ENCODE data around the gene NDUFS7. TPM values are rescaled to one million over a fixed set of nuclear protein-coding genes. Genes with fewer than 3 reads are reported as not detected.

The NDUFS7 gene
- total and polyA plus RNA-seq, 10 of the 15 experiments (the other 5 are each of a cell fraction or from before 2014, with no cell fraction given): 5.1 to 282 (median 92.9) TPM

DNA sequence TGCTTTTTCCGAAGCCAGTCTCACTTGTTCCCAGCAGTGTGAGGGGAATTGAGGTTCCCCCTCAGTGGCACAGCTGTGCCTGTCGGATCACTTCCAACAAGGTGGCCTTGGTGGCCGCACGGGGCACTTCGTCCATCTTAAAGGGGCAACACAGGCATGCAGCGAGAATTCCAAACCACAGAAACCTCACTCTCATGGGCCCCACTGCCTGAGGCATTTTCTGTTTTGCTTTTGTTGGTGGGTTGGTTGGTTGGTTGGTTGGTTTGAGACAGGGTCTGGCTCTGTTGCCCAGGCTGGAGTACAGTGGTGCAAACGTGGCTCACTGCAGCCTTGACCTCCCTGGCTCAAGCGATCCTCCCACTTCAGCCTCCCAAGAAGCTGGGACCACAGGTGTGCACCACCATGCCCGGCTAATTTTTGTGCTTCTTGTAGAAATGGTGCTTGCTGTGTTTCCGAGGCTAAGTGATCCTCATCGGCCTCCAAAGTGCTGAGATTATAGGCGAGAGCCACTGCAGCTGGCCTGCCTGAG is 3.7 kb upstream of the NDUFS7 start:
- H4K20me1 ChIP-seq (ENCODE audit: control insufficient read depth, insufficient read depth): no peaks in the 10 kb centered on the region
- no peaks in the 10 kb centered on the region for H3K9me3 ChIP-seq (replicated peaks; ENCODE audit: control insufficient read depth, insufficient read depth, low read length)
- in situ Hi-C loops (cut with MboI): no loop called here
- H3K4me2 ChIP-seq (ENCODE audit: control insufficient read depth, insufficient read depth): no peak overlapping the region
- ATAC-seq (no peak), FAIRE-seq (no peak), DNase-seq (ENCODE audit: low read depth, low spot score) (no peak)
- ChIA-PET POLR2A (no interaction called here), RAD21 (ENCODE audit: unreplicated experiment) (no interaction called here), SMC1A (ENCODE audit: uncharacterized antibody, unreplicated experiment) (no interaction called here), CTCF (interaction anchor here (1.2 kb wide), 1 partner anchor 101 kb away, joined by 5 read pairs; no protein-coding TSS in a partner anchor)
- H3K4me1 ChIP-seq (ENCODE audit: control insufficient read depth, insufficient read depth, low read length): no peaks in the 10 kb centered on the region
- H3K27ac ChIP-seq (ENCODE audit: control insufficient read depth, insufficient read depth): no peak overlapping the region
- TF ChIP-seq BRCA1 (IDR thresholded peaks at IDR 0.05; ENCODE audit: low read depth, low read length) (no peak), SUPT20H (IDR thresholded peaks at IDR 0.05; ENCODE audit: borderline replicate concordance, control insufficient read depth, low read depth, low read length) (no peak), EGR1 (IDR thresholded peaks at IDR 0.05; ENCODE audit: borderline replicate concordance in 1 of 2, low read depth in 2 of 2, low read length in 2 of 2) (no peak), NRF1 (conservative IDR thresholded peaks at IDR 0.05; ENCODE audit: low read depth, low read length) (no peak), BHLHE40 (IDR thresholded peaks at IDR 0.05; ENCODE audit: borderline replicate concordance in 1 of 2, low read depth in 2 of 2, low read length in 1 of 2) (no peak), CHD2 (IDR thresholded peaks at IDR 0.05; ENCODE audit: borderline replicate concordance, low read depth, low read length) (no peak), ZNF274 (IDR thresholded peaks at IDR 0.05; ENCODE audit: insufficient read depth, insufficient read length) (no peak), ASH2L (IDR thresholded peaks at IDR 0.05; ENCODE audit: borderline replicate concordance, low read depth) (no peak), SMAD5 (IDR thresholded peaks at IDR 0.05; ENCODE audit: low read depth) (no peak), SMAD1 (IDR thresholded peaks at IDR 0.05; ENCODE audit: low read depth, partially characterized antibody) (no peak), SMARCA5 (IDR thresholded peaks at IDR 0.05) (no peak), IRF4 (IDR thresholded peaks at IDR 0.05; ENCODE audit: low read depth, low read length) (no peak), TARDBP (IDR thresholded peaks at IDR 0.05; ENCODE audit: borderline replicate concordance) (no peak)
- TF ChIP-seq, protein P1, sequence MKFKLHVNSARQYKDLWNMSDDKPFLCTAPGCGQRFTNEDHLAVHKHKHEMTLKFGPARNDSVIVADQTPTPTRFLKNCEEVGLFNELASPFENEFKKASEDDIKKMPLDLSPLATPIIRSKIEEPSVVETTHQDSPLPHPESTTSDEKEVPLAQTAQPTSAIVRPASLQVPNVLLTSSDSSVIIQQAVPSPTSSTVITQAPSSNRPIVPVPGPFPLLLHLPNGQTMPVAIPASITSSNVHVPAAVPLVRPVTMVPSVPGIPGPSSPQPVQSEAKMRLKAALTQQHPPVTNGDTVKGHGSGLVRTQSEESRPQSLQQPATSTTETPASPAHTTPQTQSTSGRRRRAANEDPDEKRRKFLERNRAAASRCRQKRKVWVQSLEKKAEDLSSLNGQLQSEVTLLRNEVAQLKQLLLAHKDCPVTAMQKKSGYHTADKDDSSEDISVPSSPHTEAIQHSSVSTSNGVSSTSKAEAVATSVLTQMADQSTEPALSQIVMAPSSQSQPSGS (IDR thresholded peaks at IDR 0.05; ENCODE audit: low read length): no peak
- no peak overlapping the region for H3K9ac ChIP-seq (ENCODE audit: control insufficient read depth, insufficient read depth, low read length)
- intact Hi-C loops (cut with micrococcal nuclease; ENCODE audit: unreplicated experiment): no loop called here
- H3K27me3 ChIP-seq (replicated peaks in 1 of 2; ENCODE audit: control insufficient read depth in 2 of 2, insufficient read depth in 2 of 2, low read length in 1 of 2): no peaks in the 10 kb centered on the region
- peaks cover 11% of the 10 kb centered on the region for H3K79me2 ChIP-seq (ENCODE audit: control insufficient read depth, insufficient read depth, low read length)
- no peak overlapping the region for H3K4me3 ChIP-seq
- 67% methylated on average over 12 of the region's 12 CpGs for WGBS (ENCODE audit: insufficient coverage, insufficient replicate concordance, low lambda C conversion rate, missing lambda C conversion rate)
- H3K36me3 ChIP-seq (ENCODE audit: control insufficient read depth in 2 of 2, insufficient read depth in 2 of 2, low read length in 1 of 2): no peaks in the 10 kb centered on the region
- H2AFZ ChIP-seq (ENCODE audit: control insufficient read depth, low read depth, low read length): no peak overlapping the region
- no TSS peak for BruUV-seq (replicated peaks)

Data from GM12878 (cell line).